ENCODE data around the gene MARCKS.

DNA sequence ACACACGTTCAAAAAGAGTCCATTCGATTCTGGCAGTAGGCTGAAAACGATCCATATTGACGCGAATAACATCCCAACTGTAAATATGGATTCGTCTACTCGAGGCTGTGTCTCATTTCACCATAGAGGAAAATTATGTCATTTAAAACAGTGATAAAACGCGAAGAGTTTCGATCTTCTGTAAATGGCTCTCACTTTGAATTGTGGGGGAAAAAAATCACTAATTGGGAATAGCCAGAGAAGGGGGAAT lies 845 bp upstream of the MARCKS start:
- no peak for TF ChIP-seq EZH2phosphoT487 (IDR thresholded peaks at IDR 0.05)
- no peak for TF ChIP-seq CTCF (IDR thresholded peaks at IDR 0.05)
- TF ChIP-seq EZH2 (IDR thresholded peaks at IDR 0.05), result no peak
